Fibroblast of skin of left quadriceps (primary cell): ENCODE results near the gene TMEM62.
"Not testable (repeated sequence)": the region's sequence is repeated elsewhere in the genome, so short reads cannot be mapped to it uniquely, and the experiment has no call there.

Experiments
- DNase-seq, 2 experiments: peaks; one replicate each; pipeline ENCODE4 v3.0.0-alpha.2; 2013; ENCODE audit warnings: low read depth in 2 of 2

TMEM62 gene

DNA sequence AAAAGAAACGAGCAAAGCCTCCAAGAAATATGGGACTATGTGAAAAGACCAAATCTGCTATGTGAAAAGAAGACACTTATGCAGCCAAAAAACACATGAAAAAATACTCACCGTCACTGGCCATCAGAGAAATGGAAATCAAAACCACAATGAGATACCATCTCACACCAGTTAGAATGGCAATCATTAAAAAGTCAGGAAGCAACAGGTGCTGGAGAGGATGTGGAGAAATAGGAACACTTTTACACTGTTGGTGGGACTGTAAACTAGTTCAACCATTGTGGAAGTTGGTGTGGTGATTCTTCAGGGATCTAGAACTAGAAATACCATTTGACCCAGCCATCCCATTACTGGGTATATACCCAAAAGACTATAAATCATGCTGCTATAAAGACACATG is 43.8 kb downstream of the TMEM62 start:
- DNase-seq = not testable (repeated sequence)

DNA sequence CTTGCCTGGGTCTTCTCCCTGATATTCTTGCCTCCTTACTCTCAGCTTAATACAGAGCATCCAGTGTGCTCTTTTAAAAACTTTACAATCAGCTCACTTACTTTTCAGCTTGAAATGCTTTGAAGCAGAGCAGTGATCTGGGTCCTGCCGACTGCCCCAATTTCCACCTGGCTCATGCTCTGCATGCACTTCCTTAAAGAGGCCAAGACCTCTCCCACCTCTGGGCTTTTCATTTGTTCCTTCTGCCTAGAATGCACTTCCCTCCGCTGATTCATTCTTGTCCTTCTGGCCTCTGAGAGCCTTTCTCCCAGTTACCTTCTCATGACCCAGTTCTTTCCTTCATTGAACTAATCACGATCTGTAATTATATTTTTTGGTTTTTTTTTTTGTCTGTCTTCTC is 49.9 kb downstream of the TMEM62 start:
- DNase-seq = no peak

DNA sequence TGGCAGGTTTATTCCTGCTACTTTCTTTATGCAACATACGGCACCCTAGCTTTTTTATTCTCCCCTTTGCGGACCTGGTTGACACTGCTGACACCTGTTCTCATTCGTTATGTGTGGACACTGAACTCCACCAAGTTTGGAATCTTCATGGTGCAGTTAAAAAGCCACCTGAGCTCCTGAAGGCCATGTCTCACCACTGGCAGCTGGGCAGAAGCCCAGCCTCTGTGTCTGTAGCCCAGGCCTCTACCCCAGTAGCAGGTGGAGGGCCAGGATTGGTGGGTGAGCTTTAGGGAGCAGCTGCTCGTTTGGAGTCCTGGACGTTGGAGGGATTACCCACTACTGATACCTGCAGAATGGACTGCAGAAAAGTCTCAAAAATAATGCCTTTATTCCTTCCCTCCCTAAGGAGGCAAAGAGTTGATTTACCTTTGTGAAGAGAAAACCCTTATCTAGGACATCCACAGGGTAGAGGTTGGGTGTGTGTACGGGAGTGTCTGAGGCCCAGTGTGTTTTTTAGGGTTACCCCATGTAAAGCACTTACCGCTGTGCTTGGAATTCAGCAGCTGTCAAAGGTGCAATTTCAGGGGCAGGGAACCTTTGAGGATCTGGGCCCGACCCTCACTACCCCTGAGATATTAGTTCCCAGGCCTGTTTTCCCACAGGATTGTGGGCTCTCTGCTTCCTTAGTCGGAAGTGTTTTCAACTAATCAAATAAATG is 51.2 kb downstream of the TMEM62 start:
- no peak for DNase-seq

DNA sequence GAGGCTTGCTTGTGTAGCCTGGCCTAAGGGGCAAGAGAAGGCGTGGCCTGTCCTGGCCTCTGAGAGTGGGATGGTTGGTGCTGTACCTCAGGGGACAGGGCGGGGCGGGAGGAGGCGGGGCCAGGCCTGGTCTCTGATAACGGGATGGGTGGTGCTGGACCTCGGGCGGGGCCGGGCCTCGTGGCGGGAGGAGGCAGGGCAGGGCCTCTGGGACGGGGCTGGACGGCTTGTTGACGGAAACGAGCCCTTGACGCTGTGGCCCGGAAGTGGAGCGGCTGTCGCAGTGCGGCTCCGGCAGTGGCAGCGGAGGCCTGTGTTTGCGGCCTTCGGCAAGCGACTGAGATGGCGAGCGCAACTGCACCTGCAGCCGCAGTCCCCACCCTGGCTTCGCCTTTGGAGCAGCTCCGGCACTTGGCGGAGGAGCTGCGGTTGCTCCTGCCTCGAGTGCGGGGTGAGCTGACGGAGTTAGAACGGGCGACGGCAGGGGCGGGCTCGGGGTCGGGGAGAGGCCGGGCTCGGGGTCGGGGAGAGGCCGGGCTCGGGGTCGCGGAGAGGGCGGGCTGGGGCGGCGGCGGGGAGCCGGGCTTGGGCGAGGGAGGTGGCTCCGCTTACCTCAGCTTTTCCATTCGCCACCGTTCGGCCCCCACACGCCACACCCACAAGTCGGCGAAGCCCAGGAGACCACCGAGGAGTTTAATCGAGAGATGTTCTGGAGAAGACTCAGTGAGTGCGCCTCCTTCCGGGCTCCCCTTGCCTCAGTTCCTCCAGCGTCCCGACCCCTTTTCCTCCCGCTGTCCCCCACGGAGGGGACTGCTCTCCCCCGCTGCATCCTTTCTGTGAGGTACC is 52.0 kb downstream of the TMEM62 start, which contains the start of gene CCNDBP1:
Gene CCNDBP1, plus strand, starts transcription at position 247 of the 846 bp plus-strand sequence. Its CDS starts 96 bp downstream, at position 343.
- DNase-seq = no peak

DNA sequence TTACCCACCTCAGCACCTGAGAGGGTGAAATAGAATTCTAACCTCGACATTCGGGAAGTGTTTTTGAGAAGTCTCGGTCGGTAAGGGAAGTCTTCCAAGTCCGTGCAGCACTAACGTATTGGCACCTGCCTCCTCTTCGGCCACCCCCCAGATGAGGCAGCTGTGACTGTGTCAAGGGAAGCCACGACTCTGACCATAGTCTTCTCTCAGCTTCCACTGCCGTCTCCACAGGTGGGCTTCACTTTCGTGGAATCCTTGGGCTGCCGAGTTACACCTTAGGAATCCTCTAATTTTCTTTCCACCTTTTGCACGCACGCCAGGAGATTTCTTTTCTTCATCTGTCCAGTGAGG is 52.6 kb downstream of the TMEM62 start:
- DNase-seq = no peak

DNA sequence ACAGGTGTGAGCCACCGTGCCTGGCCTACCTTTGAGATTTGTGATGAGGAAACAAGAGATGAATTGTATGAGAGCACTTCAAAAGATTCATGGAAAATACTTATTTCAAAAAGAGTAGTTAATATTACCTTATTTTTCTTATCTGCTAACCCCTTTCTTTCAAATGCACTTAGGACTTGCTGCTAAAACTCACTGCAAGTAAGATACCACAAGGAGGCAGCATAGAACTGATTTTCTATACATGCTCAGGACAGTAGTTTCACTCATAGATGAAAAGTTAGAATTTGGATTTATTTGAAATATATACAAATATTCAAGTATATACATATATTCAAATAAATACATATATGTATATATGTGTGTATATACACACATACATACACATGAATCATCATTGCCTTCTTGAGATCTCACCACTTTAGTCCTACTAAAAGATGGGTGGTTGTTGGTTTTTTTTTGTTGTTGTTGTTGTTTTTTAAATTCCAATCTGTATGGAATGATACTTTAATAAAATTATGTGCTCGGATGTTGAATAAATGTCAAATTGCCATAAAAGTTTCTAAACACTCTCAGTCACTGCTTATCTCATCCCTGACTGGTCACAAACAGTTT is 54.3 kb downstream of the TMEM62 start:
- no peak for DNase-seq

DNA sequence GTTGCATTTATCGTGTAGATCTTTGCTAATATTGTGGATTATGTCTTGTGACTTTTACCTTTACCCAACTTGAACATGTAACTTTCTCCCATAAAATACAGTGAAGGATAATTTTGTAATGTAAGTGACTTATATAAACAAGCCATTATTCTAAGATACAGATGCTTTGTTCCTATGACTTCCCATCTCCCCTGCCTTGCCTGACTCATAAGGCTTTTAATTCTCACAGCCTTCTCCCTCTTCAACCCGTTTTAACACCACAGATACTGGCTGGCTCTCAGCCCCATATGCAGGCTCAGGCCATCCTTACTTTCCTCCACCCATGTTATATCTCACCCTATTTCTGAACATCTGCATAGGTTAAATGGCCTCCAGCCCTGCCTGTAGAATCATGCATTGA is 55.9 kb downstream of the TMEM62 start:
- DNase-seq = no peak

DNA sequence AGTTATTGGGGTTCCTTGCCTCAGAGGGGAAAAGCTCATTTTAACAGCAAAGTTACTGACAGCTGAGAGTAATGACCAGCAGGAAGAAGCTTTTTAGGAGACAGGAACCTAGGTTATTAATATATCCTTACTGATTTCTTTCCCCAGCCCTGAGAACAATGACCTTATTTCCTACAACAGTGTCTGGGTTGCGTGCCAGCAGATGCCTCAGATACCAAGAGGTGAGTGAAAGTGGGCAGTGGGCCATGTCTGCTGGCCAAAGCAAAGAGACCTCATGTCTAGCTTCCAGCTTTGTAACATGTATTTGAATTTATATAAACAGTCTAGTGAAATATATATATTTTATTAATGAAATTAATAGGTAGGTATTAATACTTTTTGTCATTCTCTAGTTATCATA is 56.8 kb downstream of the TMEM62 start:
- DNase-seq = no peak

DNA sequence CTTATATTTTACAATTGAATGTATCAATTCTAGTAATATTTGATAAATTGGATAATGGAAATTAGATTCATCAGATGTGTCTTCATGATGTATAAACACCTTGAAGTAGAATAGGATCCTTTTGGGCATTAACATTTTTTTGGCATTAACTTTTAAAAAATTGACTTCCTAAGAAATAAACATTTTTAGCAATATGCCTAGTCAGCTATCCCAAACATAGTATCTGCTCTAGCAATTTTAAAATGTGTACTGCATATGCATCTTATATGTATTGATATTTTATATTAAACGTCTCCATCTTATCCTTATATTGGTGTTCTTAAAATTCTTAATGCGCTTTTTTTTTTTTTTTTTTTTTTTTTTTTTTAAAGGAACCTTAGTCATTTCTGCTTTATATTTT is 60.3 kb downstream of the TMEM62 start:
- DNase-seq = no peak

DNA sequence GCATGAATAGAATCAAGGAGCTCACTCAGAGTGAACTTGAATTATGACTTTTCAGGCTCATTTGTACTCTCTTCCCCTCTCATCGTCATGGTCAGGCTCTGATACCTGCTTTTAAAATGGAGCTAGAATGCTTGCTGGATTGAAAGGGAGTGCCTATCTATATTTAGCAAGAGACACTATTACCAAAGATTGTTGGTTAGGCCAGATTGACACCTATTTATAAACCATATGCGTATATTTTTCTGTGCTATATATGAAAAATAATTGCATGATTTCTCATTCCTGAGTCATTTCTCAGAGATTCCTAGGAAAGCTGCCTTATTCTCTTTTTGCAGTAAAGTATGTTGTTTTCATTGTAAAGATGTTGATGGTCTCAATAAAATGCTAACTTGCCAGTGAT is 61.4 kb downstream of the TMEM62 start:
- DNase-seq = no peak

DNA sequence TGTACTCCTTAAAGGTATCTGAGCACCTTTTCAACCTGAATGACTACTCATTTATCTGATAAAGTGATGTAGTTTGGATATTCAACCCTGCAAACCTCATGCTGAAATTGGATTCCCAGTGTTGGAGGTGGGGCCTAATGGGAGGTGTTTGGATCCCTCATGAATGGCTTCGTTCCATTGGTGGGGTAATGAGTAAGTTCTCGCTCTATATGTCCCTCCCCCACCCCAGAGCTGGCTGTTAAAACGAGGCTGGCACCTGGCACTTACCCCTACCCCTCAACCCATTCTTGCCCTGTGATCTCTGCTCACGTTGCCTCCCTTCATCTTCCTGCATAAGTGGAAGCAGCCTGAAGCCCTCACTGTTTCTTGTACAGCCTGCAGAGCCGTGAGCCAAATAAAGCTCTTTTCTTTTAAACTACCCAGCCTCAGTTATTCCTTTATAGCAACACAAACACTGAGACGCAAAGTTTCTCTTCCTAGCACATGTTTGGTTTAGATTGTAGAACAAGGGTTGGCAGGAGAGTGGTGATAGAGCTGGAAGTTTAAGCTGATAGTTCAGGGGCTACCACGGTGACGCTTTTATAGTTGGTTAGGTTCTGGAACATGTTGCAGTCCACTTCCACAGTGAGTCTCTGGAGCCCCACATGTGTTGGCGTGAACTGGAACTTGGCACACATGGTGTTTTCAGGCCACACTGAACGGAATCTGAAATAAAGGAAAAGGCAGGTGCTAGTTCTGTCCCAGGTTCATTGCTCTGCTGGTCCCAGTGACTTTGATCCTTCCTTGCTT is 63.6 kb downstream of the TMEM62 start:
- DNase-seq = no peak

DNA sequence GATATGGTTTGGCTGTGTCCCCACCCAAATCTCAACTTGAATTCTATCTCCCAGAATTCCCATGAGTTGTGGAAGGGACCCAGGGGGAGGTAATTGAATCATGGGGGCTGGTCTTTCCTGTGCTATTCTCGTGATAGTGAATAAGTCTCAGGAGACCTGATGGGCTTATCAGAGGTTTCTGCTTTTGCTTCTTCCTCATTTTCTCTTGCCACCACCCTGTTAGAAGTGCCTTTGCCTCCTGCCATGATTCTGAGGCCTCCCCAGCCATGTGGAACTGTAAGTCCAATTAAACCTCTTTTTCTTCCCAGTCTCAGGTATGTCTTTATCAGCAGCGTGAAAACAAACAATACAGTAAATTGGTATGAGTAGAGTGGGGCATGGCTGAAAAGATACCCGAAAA is 64.4 kb downstream of the TMEM62 start:
- DNase-seq = not testable (repeated sequence)

DNA sequence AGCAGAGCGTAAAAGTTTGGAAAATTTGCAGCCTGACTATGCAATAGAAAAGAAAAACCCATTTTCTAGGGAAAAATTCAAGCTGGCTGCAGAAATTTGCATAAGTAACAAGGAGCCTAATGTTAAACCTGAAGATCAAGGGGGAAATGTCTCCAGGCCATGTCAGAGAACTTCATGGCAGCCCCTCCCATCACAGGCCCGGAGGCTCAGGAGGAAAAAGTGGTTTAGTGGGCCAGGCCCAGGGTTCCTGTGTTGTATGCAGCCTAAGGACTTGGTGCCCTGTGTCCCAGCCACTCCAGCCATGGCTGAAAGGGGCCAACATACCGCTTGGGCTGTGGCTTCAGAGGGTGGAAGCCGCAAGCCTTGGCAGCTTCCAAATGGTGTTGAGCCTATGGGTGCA is 65.2 kb downstream of the TMEM62 start:
- DNase-seq = not testable (repeated sequence)

DNA sequence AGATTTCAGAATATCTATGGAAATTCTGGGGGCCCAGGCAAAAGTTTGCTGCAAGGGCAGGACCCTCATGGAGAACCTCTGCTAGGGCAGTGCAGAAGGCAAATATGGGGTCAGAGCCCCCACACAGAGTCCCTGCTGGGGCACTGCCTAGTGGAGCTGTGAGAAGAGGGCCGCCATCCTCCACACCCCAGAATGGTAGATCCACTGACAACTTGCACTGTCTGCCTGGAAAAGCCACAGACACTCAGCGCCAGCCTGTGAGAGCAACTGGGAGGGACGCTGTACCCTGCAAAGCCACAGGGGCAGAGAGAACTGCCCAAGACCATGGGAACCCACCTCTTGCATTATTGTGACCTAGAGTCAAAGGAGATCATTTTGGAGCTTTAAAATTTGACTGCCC is 65.6 kb downstream of the TMEM62 start:
- DNase-seq = no peak

DNA sequence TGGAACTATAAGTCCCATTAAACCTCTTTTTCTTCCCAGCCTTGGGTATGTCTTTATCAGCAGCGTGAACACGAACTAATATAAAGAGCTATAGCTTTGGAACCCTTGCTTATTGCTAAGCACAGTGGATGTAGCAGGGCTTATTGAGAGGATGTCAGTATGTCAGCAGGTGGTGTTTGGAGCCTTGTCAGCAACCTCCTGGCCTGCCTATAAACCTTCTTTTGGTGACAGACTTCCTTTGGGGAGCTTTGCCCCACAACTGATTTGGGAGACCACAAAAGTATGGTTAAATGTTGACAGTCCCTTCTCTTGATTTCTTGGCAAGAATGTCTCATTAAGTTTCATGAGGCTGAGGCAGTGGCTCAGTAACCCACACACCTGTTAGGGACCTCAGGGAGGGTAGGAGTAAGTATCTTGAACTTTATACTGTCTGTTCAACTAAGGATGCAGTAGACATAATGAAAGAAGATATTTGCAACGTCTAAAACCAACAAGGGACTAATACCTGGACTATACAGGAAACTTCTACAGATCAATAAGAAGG is 66.6 kb downstream of the TMEM62 start:
- DNase-seq = no peak

DNA sequence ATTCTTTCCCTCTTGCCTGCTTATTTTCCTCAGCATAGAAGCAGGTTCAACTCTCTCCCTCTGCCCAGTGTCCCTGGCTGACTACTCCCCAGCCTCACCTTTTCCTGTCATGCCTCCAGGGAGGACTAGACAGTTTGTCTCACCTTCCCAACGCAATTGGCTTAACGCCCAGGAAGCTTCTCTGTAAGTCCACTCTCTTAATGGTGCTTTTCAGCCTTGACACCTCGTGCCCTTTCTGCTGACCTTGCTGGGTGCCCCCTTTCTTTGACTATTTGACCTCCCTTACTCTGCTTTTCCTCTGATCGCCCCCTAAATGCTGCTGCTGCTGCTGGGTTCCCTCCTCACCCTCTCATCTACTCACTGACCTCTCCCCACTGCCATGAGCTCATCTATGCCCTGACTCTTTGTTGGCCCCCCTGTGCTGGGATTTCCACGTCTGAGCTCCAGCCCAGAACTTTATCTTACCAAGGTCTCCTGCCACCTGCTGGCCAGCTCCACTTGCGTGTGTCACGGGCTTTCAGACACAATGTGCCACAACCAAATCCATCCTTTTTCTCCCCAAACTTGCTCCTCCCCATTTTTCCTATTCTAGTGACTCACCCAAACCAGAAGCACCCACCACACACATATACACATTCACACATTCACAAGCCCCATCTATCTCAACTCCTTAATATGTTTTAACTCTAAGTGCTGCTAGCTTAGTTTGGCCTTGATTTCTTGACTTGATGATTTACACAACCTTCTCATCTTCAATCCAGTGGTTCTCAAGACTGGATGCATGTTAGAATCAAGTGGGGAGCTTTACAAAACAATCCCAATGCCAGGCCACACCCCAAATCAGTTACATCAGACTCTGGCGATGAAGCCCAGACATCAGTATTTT is 70.9 kb downstream of the TMEM62 start:
- peak; percentile 31 to 32 for DNase-seq

DNA sequence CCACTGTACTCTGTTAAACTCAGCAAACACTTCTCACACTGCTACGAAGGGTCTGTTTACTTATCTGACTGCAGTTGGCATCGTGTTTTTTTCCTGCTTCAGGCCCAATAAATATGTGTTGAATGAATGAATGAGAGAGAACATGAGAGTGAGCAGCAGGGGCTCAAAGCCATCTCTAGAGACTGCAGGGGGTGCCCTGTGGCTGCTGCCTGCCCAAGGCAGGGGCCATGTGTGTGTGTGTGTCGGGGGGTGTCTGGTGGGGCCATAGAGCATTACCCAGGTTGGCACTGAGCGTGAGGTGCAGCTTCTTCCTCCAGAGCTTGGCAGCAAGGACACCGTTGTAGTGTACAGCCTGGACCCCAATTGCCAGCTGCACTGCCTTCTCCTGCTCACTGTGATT is 72.7 kb downstream of the TMEM62 start:
- no peak for DNase-seq

DNA sequence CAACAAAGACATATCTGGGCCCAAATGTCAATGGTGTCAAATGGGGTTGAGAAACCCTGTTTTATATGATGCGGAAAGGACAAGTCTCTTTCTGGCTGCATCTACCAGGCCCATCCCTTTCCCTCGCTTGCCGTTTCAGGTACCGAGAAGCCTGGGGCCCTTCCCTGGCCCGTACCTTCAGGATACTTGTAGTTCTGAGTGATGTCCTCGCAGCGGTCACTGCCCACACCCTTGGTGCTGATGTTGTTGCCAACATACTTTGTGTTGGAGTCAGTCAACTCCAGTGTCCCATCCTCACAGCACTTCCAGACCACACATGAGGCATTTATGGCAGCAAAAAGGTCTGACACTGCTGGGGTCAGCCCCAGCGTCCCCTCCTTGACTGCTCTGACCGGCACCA is 73.6 kb downstream of the TMEM62 start:
- DNase-seq = no peak

DNA sequence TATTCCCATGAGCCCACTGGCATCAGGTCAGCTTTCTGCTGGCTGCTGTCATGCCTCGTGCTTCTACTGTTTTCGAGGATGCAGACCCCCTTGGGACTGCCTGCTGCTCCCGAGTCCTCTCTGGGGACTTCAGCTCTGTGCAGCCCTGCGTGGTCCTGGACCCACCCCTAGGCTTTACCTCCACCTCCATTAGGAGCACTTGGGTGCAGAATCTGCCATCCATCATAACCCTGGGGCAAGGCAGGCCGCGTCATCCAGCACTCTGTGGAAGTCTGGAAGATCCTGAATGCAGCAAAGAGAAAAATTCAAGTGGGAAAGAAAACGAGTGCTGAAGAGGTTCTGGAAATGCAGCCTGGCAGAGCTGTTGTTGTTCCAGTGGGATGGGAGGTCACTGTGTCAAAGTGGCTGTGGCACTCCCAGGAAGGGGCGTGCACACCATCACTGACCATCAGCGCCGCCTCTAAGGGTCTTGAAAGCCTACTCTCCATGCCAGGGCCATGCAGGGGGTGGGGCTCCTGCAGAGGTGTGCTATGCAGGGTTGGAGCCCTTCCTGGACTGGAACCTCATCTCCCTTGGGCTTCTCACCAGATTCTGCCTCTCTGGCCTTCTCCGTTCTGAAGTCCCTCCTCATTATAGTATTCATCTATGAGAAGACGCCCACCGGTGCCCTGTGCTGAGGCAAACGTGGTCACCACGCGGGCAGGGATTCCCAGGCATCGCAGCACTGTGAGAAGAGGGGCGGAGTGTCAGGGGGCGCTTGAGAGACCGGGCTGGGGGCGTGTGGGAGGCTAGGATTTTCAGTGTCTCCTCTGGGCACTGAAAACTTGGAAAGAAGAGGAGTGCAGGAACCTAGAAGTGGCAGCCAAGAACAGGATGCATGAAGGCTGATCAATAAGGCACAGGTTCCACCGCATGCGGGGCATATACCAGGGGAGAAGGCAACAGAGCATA is 74.9 kb downstream of the TMEM62 start:
- no peak for DNase-seq
